ENCODE data around the gene NCK2.

The NCK2 gene

GRCh38 chr2:105836840-105837692 is 92.4 kb downstream of the NCK2 start:
- TF ChIP-seq CTCF (IDR thresholded peaks at IDR 0.05; ENCODE audit: insufficient read depth, low read length, poor library complexity, severe bottlenecking) = no peak
- no peak for TF ChIP-seq EZH2phosphoT487 (conservative IDR thresholded peaks at IDR 0.05; ENCODE audit: low read length)
- H3K79me2 ChIP-seq (ENCODE audit: insufficient read depth, low read length) = no peaks in the 10 kb centered on the region
- no peaks in the 10 kb centered on the region for H3K9me2 ChIP-seq (replicated peaks; ENCODE audit: insufficient read depth, low read length)
- H3K27ac ChIP-seq (ENCODE audit: low read depth, low read length) = no peak overlapping the region
- no peaks in the 10 kb centered on the region for H3F3A ChIP-seq (ENCODE audit: insufficient read depth)
- H4K20me1 ChIP-seq (ENCODE audit: low read depth, low read length) = no peaks in the 10 kb centered on the region
- no peak overlapping the region for H2AFZ ChIP-seq (ENCODE audit: low read depth, low read length, severe bottlenecking)
- no peak overlapping the region for H3K4me2 ChIP-seq (ENCODE audit: low read depth, low read length, poor library complexity, severe bottlenecking)
- no peak overlapping the region for H3K4me3 ChIP-seq (ENCODE audit: insufficient read depth, low read length, poor library complexity, severe bottlenecking)
- peaks cover 16% of the 10 kb centered on the region; the same call in 1 of the 2 replicates for H3K9me3 ChIP-seq (ENCODE audit: insufficient read depth, low read length)
- H3K36me3 ChIP-seq (ENCODE audit: low read length) = 0 out of 2 replicates have a peak, but pooled peaks cover 3% of the 10 kb centered on the region
- no peak overlapping the region for H3K9ac ChIP-seq (ENCODE audit: low read length)
- H3K27me3 ChIP-seq (ENCODE audit: low read length) = no peaks in the 10 kb centered on the region

DNA sequence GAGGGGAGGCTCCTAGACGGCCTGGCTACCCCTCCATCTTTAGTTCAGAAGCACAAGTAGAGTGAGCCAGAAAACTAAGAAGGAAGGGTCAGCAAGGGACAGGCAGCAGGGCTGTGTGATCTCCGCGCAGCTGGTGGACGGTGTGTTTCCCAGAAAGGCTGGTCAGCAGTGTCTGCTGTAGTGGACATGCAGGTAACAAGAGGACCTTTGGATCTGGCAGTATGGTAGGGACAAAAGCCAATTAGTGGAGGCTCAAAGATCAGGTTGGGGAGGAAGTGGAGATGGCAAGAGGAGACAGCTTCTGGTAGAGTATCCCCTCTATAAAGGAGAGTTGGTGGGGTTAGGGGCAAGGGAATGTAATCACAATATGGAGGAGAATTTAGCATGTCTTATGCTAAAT is 95.1 kb downstream of the NCK2 start:
- Histone ChIP-seq H3K36me3 (ENCODE audit: low read length) (0 out of 2 replicates have a peak, but pooled peaks cover 3% of the 10 kb centered on the region), H3K9me2 (replicated peaks; ENCODE audit: insufficient read depth, low read length) (no peaks in the 10 kb centered on the region), H3K79me2 (ENCODE audit: insufficient read depth, low read length) (no peaks in the 10 kb centered on the region), H3F3A (ENCODE audit: insufficient read depth) (no peaks in the 10 kb centered on the region), H3K4me3 (ENCODE audit: insufficient read depth, low read length, poor library complexity, severe bottlenecking) (no peak overlapping the region), H3K27ac (ENCODE audit: low read depth, low read length) (no peak overlapping the region), H3K4me2 (ENCODE audit: low read depth, low read length, poor library complexity, severe bottlenecking) (no peak overlapping the region), H2AFZ (ENCODE audit: low read depth, low read length, severe bottlenecking) (no peak overlapping the region), H3K9ac (ENCODE audit: low read length) (no peak overlapping the region), H4K20me1 (ENCODE audit: low read depth, low read length) (no peaks in the 10 kb centered on the region), H3K27me3 (ENCODE audit: low read length) (no peaks in the 10 kb centered on the region), H3K9me3 (ENCODE audit: insufficient read depth, low read length) (peaks cover 12% of the 10 kb centered on the region; the same call in 1 of the 2 replicates)
- no peak for TF ChIP-seq CTCF (IDR thresholded peaks at IDR 0.05; ENCODE audit: insufficient read depth, low read length, poor library complexity, severe bottlenecking)
- no peak for TF ChIP-seq EZH2phosphoT487 (conservative IDR thresholded peaks at IDR 0.05; ENCODE audit: low read length)

- H3K9ac ChIP-seq (ENCODE audit: low read length) = no peak overlapping the region
Measured at GRCh38 chr2:105840933-105841332, 96.2 kb downstream of the NCK2 start.

More at GRCh38 chr2:105840933-105841332, 96.2 kb downstream of the NCK2 start:
- H3K9me2 ChIP-seq (replicated peaks; ENCODE audit: insufficient read depth, low read length) = no peaks in the 10 kb centered on the region
- H3F3A ChIP-seq (ENCODE audit: insufficient read depth) = no peaks in the 10 kb centered on the region
- H3K4me3 ChIP-seq (ENCODE audit: insufficient read depth, low read length, poor library complexity, severe bottlenecking) = no peak overlapping the region
- peaks cover 6% of the 10 kb centered on the region; the same call in 1 of the 2 replicates for H3K9me3 ChIP-seq (ENCODE audit: insufficient read depth, low read length)
- no peaks in the 10 kb centered on the region for H3K36me3 ChIP-seq (ENCODE audit: low read length)
- H3K27me3 ChIP-seq (ENCODE audit: low read length) = no peaks in the 10 kb centered on the region
- no peak overlapping the region for H2AFZ ChIP-seq (ENCODE audit: low read depth, low read length, severe bottlenecking)
- no peaks in the 10 kb centered on the region for H3K79me2 ChIP-seq (ENCODE audit: insufficient read depth, low read length)
- H3K27ac ChIP-seq (ENCODE audit: low read depth, low read length) = no peak overlapping the region
- TF ChIP-seq CTCF (IDR thresholded peaks at IDR 0.05; ENCODE audit: insufficient read depth, low read length, poor library complexity, severe bottlenecking) (no peak), EZH2phosphoT487 (conservative IDR thresholded peaks at IDR 0.05; ENCODE audit: low read length) (no peak)
- H3K4me2 ChIP-seq (ENCODE audit: low read depth, low read length, poor library complexity, severe bottlenecking) = no peak overlapping the region
- no peaks in the 10 kb centered on the region for H4K20me1 ChIP-seq (ENCODE audit: low read depth, low read length)
